ENCODE measurements around the gene LHFPL6.

- TF ChIP-seq EZH2phosphoT487 (IDR thresholded peaks at IDR 0.05) (no peak), CTCF (IDR thresholded peaks at IDR 0.05) (no peak)
Measured at GRCh38 chr13:39347926-39348901, 254.8 kb downstream of the LHFPL6 start.
